ENCODE results near the gene MAPK12.

MAPK12 gene

DNA sequence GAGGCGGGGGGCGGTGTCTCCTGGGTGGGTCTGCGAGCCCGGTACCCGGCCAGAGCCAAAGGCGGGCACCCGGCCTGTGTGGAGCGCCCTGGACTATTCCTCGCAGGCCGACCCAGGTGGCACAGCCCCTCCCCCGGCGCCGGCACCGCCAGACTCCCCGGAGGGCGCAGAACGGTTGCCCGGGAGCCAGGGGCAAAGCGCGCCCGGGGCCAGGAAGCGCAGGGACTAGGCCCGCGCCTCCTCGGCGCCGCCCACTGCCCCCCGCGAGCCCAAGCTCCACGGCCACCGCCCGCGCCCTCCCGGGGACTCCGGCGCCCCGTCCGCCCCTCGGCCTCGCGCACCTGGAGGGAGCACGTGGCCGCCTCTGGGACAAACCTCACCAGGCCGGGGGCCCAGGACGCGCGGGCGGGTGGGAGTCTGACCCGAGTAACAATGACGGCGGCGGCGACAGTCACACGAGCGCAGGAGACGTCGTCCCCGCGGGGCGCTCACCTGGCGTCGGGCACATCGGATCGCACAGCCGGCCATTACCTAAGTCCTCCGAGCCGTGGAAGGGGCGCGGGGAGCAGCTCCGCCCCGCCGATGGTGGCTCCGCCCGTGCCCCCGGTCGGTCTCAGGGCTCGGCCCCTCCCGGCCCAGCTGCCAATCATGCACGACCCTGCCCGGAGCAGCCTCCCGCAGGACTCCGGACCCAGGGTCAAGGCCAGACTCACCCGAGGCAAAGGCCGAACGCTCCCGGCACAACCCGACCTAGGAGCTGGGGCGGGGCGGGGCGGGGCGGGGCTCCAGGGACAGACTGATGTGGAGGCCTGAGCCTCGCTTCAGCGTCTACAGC is 38.5 kb upstream of the MAPK12 start:
- DNase-seq, result peak; percentile 26

DNA sequence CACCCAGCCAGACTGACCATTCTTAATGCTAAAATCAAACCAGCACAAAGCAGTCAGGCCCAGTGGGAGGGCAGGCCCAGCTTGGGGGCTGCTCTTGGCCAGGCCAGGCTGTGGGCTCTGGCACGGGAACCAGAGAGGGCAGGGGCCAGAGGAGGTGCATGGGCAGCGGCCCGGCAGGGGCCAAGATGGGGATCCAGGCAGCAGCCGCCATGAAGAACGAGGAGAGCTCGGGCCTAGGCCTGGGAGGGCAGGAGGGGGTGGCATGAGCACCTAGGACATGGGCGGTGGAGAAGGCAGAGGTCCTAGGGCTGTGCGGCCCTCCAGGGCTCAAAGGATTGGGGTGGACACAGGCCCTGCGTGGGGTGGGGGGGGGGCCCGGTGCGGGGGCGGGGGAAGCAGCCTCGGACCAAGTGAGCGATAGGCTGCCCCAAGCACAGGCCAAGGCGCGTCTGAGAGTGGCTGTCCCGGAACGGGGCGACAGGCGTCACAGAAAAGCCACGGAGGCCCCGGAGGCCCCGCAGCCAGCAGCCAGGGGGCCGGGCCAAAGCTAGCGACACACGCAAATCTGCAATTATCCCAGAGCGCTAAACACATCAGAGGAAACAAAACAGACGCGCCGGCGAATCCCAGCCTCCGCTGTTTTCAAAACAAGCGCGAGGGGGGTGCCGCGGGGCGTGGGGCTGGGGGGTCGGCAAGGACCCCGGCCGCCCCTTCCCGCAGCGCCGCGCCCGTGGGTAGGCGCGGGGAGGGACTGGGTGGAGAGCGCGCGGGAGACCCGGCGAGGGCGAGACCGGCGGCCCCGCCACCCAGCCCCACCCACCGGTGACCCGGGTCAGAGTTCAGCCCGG is 37.7 kb upstream of the MAPK12 start:
- no peak for DNase-seq

DNA sequence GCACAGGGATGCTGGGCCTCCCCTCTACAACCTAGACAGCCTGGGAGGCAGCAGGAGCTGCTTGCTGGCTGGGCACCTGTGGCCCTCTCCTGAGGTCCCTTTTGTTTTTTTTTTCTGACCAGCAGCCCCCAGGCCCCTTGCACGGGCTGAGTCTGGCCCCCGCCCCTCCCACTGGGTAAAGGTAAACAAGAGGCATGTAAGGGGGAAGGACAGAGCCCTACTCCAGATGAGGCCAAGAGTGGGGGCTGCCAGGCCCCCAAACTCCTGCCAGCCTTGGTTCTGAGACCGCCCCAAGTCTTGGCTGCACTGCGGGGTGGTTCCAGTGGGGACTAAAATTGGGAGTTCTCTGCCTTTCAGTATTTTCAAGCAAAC is 36.8 kb upstream of the MAPK12 start:
- DNase-seq, result no peak

- DNase-seq, result no peak
These were observed 36.2 kb upstream of the MAPK12 start for GRCh38 chr22:50297510-50298265.

GRCh38 chr22:50296658-50297490 is 35.4 kb upstream of the MAPK12 start:
- DNase-seq, result no peak

- no peak for DNase-seq
These were observed 32.8 kb upstream of the MAPK12 start for GRCh38 chr22:50294319-50294656.

DNA sequence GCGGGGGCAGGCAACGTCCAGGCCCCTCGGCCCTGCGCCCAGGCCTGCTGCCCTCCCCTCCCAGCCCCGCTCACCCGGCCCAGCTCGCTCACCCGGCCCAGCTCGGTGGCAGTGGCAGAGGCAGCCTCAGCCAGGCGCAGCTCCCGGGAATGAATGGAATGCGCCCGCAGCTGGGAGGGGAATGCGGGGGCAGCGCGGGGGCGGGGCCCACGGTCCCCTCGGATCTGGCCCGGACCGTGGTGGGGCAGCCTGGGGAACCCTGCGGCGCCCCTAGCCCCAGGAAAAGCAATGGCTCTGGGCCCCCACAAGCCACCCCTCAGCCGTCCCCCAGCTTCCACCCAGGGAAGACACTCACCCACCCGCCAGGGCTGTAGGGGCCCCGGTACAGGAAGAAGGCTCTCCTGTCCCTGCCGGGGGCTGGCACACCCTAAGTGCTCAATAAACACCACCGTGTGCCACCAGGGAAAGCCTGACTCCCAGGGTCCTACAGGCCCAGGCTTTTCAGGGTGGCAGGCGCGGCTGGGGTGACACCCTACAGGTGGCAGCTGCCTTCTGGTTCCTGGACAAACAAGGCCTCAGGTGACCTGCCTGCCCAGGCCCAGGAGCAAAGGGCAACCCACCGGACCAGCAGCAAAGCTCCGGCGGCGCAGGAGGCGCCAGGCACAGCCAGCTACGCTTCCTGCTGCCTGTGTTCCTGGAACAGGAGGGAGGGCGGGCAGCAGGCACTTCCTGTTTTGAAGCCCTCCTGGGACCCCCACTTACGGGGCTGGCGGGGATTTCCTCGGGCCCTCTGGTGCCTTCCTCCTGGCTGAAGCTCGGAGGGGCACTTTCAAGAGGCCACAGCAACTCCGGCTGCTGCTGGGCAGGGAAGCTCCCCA is 32.2 kb upstream of the MAPK12 start:
- peak; percentile 85 for DNase-seq

DNA sequence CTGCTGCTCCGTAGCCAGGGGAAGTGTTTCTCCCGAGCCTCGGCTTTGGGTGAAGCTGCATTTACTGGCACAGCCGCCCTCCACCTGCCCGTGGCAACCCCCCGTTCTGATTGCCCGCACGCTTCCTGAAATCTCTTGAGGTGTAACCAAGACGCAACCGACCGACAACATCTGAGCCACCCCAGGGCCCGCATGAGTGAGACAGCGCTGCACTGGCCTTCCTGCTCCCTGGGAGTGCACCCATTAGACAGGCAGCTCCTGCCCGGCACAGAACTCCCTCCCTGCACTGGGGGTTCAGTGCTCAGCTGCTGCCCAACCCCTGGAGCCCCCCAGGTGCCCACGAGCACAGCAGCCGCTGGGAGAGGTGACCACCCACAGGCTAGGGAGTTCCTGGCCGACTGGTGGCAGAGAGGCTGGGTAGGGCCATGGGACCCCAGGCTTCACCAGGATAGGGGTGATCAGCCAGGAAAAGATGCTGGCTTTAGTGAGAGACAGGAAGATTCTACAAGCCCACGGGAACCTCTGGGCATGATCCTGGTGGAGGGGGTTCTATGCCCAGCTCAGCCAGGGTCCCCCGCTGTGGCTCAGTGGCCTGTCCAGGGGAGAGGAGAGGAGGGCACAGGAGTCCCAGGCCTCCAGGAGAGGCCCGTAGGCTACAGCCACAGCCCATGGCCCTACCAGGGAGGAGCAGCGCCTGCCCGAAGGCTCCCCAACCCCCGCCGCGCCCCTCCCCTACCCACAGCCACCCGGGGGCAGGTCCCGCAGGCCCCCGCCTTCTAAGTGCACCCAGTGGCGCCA is 31.4 kb upstream of the MAPK12 start:
- no peak for DNase-seq

DNA sequence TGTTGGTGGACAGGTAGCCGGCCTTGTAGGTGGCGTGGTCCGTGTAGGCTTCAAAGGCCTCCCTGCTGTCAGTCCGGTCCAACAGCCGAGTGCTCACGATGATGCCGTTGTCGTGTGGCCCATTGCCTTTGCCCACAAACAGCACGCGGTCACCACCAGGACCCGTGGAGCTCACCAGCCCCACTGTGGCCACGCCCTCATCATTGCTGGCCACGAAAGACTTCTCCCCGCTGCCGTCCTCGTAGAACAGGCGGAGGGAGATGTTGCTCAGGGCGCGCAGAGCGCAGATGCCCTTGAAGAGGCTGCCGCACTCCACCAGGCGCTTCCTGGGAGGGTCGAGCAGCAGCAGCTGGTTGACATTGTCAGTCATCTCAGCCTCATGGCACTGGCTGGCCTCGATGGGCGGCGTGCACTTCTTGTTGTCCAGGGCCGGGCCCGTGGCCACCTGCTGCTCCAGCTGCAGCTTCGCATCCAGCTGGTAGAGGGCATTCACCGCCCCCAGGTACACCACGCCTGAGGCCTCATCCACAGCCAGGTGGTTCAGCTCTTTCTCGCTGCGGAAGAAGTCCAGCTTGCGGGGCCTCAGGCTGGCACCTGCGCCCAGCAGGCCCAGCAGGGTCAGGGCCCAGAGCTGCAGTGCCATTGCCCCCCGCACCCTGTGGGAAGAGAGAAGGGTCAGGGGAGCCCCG is 28.6 kb upstream of the MAPK12 start:
- DNase-seq, result no peak

DNA sequence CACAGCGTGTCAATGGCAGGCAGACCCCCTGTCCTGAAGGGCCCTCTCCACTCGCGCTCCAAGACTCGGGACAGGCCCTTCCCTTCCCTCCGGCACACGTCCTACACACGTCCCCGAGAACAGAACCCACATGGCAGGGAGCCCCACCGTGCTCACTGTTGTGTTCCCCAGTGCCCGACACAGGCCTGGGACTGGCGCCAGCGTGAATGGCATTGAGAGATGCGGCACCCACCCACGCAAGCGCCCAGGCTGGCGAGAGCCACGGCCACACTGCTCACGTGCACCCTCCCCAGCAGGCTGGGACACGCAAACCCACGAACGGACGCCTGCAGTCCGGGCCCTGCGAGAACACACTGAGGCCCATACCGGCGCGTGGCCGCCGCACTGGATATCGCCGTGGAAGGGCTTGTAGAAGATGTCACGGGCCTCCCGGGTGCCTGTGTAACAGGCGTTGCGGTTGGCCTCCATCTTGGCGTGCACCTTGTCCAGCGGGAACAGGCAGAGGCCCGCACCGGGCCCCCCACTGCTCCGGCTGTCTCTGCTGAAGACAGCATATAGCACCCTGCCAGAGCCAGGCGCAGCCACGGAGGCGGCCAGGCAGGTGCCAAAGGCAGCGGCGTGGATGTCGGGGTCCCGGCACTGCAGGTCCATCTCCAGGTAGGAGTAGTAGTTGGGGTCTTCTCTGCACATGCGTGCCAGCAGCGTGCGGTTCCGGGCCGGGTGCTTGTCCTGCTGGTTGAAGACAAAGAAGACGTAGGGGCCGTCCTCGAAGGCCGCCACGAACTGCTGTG is 27.9 kb upstream of the MAPK12 start:
- DNase-seq, result no peak

DNA sequence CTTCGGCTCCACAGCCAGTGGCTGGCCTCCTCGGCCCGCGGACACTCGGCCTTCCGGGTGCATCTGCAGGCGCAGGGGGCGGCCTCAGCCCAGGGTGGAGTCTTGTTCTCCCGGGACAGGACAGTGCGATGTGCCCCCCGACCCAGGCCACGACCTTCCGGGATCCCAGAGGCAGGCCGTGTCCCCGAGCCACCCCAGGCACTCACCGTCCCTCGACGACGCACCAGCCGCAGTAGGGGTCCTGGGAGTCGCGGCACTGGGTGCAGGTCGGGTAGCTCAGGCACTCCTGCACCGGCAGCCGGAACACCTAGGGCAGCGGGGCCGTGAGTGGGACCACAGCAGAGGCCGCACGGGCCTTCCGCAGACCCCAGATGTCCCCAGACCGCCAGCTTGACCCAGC is 26.2 kb upstream of the MAPK12 start:
- DNase-seq, result no peak

DNA sequence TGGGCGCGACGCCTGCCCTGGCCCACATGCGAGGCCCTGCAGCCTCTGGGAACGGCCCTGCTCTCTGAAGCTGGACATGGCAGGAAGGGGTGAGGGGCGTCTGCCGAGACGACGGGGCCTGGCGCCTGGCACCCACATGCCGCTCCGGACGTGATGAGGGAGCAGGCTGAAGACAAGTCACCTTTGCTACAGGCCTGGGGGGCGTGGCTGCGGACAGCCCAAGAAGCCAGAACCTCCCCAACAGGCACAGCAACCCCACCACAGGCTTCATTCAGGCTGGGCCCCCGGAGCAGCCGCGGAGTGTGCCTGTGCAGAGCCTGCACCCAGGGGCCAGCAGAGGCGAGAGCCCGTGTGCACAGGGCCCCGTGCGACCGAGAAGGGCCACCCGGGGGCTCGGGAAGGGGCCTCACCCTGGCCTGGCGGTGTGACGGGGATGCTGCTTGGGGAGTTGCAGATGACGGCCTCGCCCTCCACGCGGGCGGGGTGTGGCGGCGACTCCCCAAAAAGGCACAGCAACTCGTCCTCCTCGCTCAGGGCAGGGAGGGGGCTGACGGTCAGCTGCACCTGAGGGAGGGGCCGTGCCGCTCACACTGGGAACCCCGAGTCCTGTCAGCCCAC is 25.3 kb upstream of the MAPK12 start:
- no peak for DNase-seq

GRCh38 chr22:50286275-50286674 is 24.8 kb upstream of the MAPK12 start:
- DNase-seq, result no peak

- no peak for DNase-seq
These were observed 24.2 kb upstream of the MAPK12 start for GRCh38 chr22:50285568-50286229.

- DNase-seq, result no peak
These were observed 23.0 kb upstream of the MAPK12 start for GRCh38 chr22:50284479-50284878.

GRCh38 chr22:50283821-50284220 is 22.3 kb upstream of the MAPK12 start:
- DNase-seq, result no peak

GRCh38 chr22:50282361-50283155 is 21.1 kb upstream of the MAPK12 start:
- peak; percentile 83 for DNase-seq

All from NCI-H226 (cell line).